Muscle layer of duodenum (tissue), 2 donors: ENCODE measurements around the gene MRPL47.

Experiments used
- H3K27ac ChIP-seq: one replicate; pipeline ENCODE4 v1.7.0; 2013; ENCODE audit warnings: mild to moderate bottlenecking, low read length
- H3K27me3 ChIP-seq: one replicate; pipeline ENCODE4 v1.7.0; 2013; ENCODE audit warnings: low read depth, mild to moderate bottlenecking, control low read depth, low read length
- H3K36me3 ChIP-seq, 2 donors: one replicate each; pipeline ENCODE4 v1.7.0; 2013; ENCODE audit warnings: low read length in 2 of 2, control low read depth in 1 of 2, mild to moderate bottlenecking in 1 of 2; ENCODE audit not compliant: insufficient read depth in 2 of 2, control insufficient read depth in 1 of 2
- H3K4me1 ChIP-seq, 2 donors: one replicate each; pipeline ENCODE4 v1.7.0; 2013; ENCODE audit warnings: low read length in 2 of 2, mild to moderate bottlenecking in 2 of 2, control low read depth in 1 of 2, moderate library complexity in 1 of 2; ENCODE audit not compliant: insufficient read depth in 2 of 2, control insufficient read depth in 1 of 2
- H3K4me3 ChIP-seq, 2 donors: one replicate each; pipeline ENCODE4 v1.7.0; 2013; ENCODE audit warnings: low read length in 2 of 2, low read depth in 1 of 2, mild to moderate bottlenecking in 1 of 2
- H3K9me3 ChIP-seq, 2 donors: one replicate each; pipeline ENCODE4 v1.7.0; 2013; ENCODE audit warnings: low read length in 2 of 2, control low read depth in 1 of 2, mild to moderate bottlenecking in 1 of 2; ENCODE audit not compliant: control insufficient read depth in 1 of 2
- donor health status: healthy.

Gene MRPL47

GRCh38 chr3:179622023-179622422, 17.6 kb upstream of the MRPL47 start:
- Histone ChIP-seq H3K36me3 (peaks cover 28 to 63% of the 10 kb centered on the region in 2 donors), H3K4me3 (no peak overlapping the region), H3K4me1 (no peaks in the 10 kb centered on the region), H3K27me3 (no peaks in the 10 kb centered on the region), H3K9me3 (no peaks in the 10 kb centered on the region), H3K27ac (no peak overlapping the region)

GRCh38 chr3:179615458-179616173, 11.2 kb upstream of the MRPL47 start:
- Histone ChIP-seq H3K27ac (no peak overlapping the region), H3K4me1 (no peaks in the 10 kb centered on the region), H3K4me3 (no peak overlapping the region), H3K27me3 (no peaks in the 10 kb centered on the region), H3K9me3 (no peaks in the 10 kb centered on the region), H3K36me3 (peaks cover 7 to 29% of the 10 kb centered on the region in 2 donors)

- H3K36me3 ChIP-seq: peaks cover 5 to 31% of the 10 kb centered on the region in 2 donors
- H3K4me3 ChIP-seq: no peak overlapping the region
- H3K27ac ChIP-seq: no peak overlapping the region
- no peaks in the 10 kb centered on the region for H3K9me3 ChIP-seq
- H3K27me3 ChIP-seq: no peaks in the 10 kb centered on the region
- peaks cover 0 to 5% of the 10 kb centered on the region in 2 donors for H3K4me1 ChIP-seq
Measured at GRCh38 chr3:179613807-179614206, 9.4 kb upstream of the MRPL47 start.

- Histone ChIP-seq H3K9me3 (no peaks in the 10 kb centered on the region), H3K4me1 (peaks cover 0 to 19% of the 10 kb centered on the region in 2 donors), H3K27ac (no peak overlapping the region), H3K27me3 (no peaks in the 10 kb centered on the region), H3K4me3 (no peak overlapping the region), H3K36me3 (peaks cover 0 to 17% of the 10 kb centered on the region in 2 donors)
Measured at GRCh38 chr3:179610066-179610465, 5.6 kb upstream of the MRPL47 start.

GRCh38 chr3:179608931-179609720, 4.7 kb upstream of the MRPL47 start:
- H3K27me3 ChIP-seq: no peaks in the 10 kb centered on the region
- H3K4me1 ChIP-seq: peaks cover 0 to 20% of the 10 kb centered on the region in 2 donors
- no peak overlapping the region for H3K4me3 ChIP-seq
- no peaks in the 10 kb centered on the region for H3K9me3 ChIP-seq
- H3K27ac ChIP-seq: no peak overlapping the region
- H3K36me3 ChIP-seq: peaks cover 0 to 20% of the 10 kb centered on the region in 2 donors

- Histone ChIP-seq H3K36me3 (peaks cover 0 to 25% of the 10 kb centered on the region in 2 donors), H3K4me1 (peaks cover 0 to 34% of the 10 kb centered on the region in 2 donors), H3K27ac (no peak overlapping the region), H3K9me3 (no peaks in the 10 kb centered on the region), H3K4me3 (no peak overlapping the region), H3K27me3 (no peaks in the 10 kb centered on the region)
Measured at GRCh38 chr3:179606534-179607085, 2.2 kb upstream of the MRPL47 start.

- peak overlapping the region; percentile 99 for H3K4me3 ChIP-seq
- no peaks in the 10 kb centered on the region for H3K9me3 ChIP-seq
- peaks cover 17 to 38% of the 10 kb centered on the region in 2 donors for H3K36me3 ChIP-seq
- H3K4me1 ChIP-seq: peaks cover 0 to 29% of the 10 kb centered on the region in 2 donors
- peak overlapping the region; percentile 98 for H3K27ac ChIP-seq
- no peaks in the 10 kb centered on the region for H3K27me3 ChIP-seq
Measured at GRCh38 chr3:179603831-179604230, 607 bp downstream of the MRPL47 start.

- Histone ChIP-seq H3K27me3 (no peaks in the 10 kb centered on the region), H3K36me3 (peaks cover 21 to 38% of the 10 kb centered on the region in 2 donors), H3K27ac (no peak overlapping the region), H3K9me3 (no peaks in the 10 kb centered on the region), H3K4me3 (peak overlapping the region in 1 of 2 donors; percentile 99), H3K4me1 (peaks cover 0 to 29% of the 10 kb centered on the region in 2 donors)
Measured at GRCh38 chr3:179603321-179603720, 1.1 kb downstream of the MRPL47 start.

GRCh38 chr3:179599531-179599930, 4.9 kb downstream of the MRPL47 start:
- Histone ChIP-seq H3K27me3 (no peaks in the 10 kb centered on the region), H3K4me3 (no peak overlapping the region), H3K4me1 (peaks cover 0 to 14% of the 10 kb centered on the region in 2 donors), H3K36me3 (peaks cover 43 to 72% of the 10 kb centered on the region in 2 donors), H3K27ac (no peak overlapping the region), H3K9me3 (no peaks in the 10 kb centered on the region)

GRCh38 chr3:179591313-179591712, 13.1 kb downstream of the MRPL47 start:
- H3K27me3 ChIP-seq: no peaks in the 10 kb centered on the region
- no peaks in the 10 kb centered on the region for H3K9me3 ChIP-seq
- H3K4me3 ChIP-seq: no peak overlapping the region
- H3K36me3 ChIP-seq: peaks cover 64 to 84% of the 10 kb centered on the region in 2 donors
- no peak overlapping the region for H3K27ac ChIP-seq
- peaks cover 0 to 4% of the 10 kb centered on the region in 2 donors for H3K4me1 ChIP-seq

- Histone ChIP-seq H3K4me1 (peaks cover 0 to 4% of the 10 kb centered on the region in 2 donors), H3K27me3 (no peaks in the 10 kb centered on the region), H3K27ac (no peak overlapping the region), H3K4me3 (no peak overlapping the region), H3K36me3 (peaks cover 68 to 83% of the 10 kb centered on the region in 2 donors), H3K9me3 (no peaks in the 10 kb centered on the region)
Measured at GRCh38 chr3:179590669-179591068, 13.8 kb downstream of the MRPL47 start.
